ENCODE measurements around the gene TGM1.
"Not testable (repeated sequence)": the region's sequence is repeated elsewhere in the genome, so short reads cannot be mapped to it uniquely, and the experiment has no call there.

The TGM1 gene

GRCh38 chr14:24204163-24205146, 58.5 kb downstream of the TGM1 start:
- ChIA-PET POLR2A (interaction anchor here (1.2 to 1.4 kb wide), 2 partner anchors 9 kb away, joined by 4 to 10 read pairs; partner anchors contain the start of genes CHMP4A and TM9SF1), CTCF (interaction anchor here (0.6 to 0.7 kb wide), 2 partner anchors 9 to 148 kb away, joined by 3 to 4 read pairs; partner anchors contain the start of gene CHMP4A)
- no peak overlapping the region for H3K4me3 ChIP-seq (ENCODE audit: low read depth, low read length)
- peaks cover 18 to 63% of the 10 kb centered on the region in 2 experiments for H3K36me3 ChIP-seq (ENCODE audit: control insufficient read depth in 2 of 2, insufficient read depth in 1 of 2, low read length in 2 of 2)
- H3K4me1 ChIP-seq (ENCODE audit: control insufficient read depth, insufficient read depth, low read length): no peaks in the 10 kb centered on the region
- no peaks in the 10 kb centered on the region for H3K9me3 ChIP-seq (ENCODE audit: control insufficient read depth, insufficient read depth, low read depth, low read length)
- no peak for TF ChIP-seq WT1 (tag by site-specific recombination; IDR thresholded peaks at IDR 0.05)
- no peak for TF ChIP-seq ZEB2 (tag by site-specific recombination; IDR thresholded peaks at IDR 0.05)
- TF ChIP-seq ZIC2 (tag by site-specific recombination; IDR thresholded peaks at IDR 0.05): no peak
- TF ChIP-seq ZBTB49 (tag by site-specific recombination; IDR thresholded peaks at IDR 0.05; ENCODE audit: low read depth): no peak
- no peak for TF ChIP-seq ZNF664 (tag by site-specific recombination; IDR thresholded peaks at IDR 0.05)
- no peak for TF ChIP-seq KLF9 (tag by site-specific recombination; IDR thresholded peaks at IDR 0.05; ENCODE audit: low read depth)
- no peak overlapping the region for H3K27ac ChIP-seq (ENCODE audit: extremely low read depth, low read depth, low read length)

- peaks cover 12 to 62% of the 10 kb centered on the region in 2 experiments for H3K36me3 ChIP-seq (ENCODE audit: control insufficient read depth in 2 of 2, insufficient read depth in 1 of 2, low read length in 2 of 2)
- H3K9me3 ChIP-seq (ENCODE audit: control insufficient read depth, insufficient read depth, low read depth, low read length); H3K4me3 ChIP-seq (ENCODE audit: low read depth, low read length); H3K27ac ChIP-seq (ENCODE audit: extremely low read depth, low read depth, low read length); H3K4me1 ChIP-seq (ENCODE audit: control insufficient read depth, insufficient read depth, low read length); CTCF ChIA-PET: not testable (repeated sequence)
- POLR2A ChIA-PET: interaction anchor here (0.9 kb wide), 1 partner anchor 10 kb away, joined by 3 read pairs; the partner anchor contains the start of gene CHMP4A
These were observed 59.6 kb downstream of the TGM1 start for GRCh38 chr14:24203249-24203886.

- H3K36me3 ChIP-seq (ENCODE audit: control insufficient read depth in 2 of 2, insufficient read depth in 1 of 2, low read length in 2 of 2): peaks cover 7 to 54% of the 10 kb centered on the region in 2 experiments; a peak in 2 of 3 replicates
- H3K4me3 ChIP-seq (ENCODE audit: low read depth, low read length); H3K9me3 ChIP-seq (ENCODE audit: control insufficient read depth, insufficient read depth, low read depth, low read length); CTCF ChIA-PET; H3K27ac ChIP-seq (ENCODE audit: extremely low read depth, low read depth, low read length); H3K4me1 ChIP-seq (ENCODE audit: control insufficient read depth, insufficient read depth, low read length): not testable (repeated sequence)
- POLR2A ChIA-PET: interaction anchor here (0.9 kb wide), 1 partner anchor 11 kb away, joined by 3 read pairs; the partner anchor contains the start of gene CHMP4A
These were observed 60.4 kb downstream of the TGM1 start for GRCh38 chr14:24202538-24202937.

Measured in HEK293 (cell line).